Right lobe of liver (tissue), 4 donors: ENCODE results near the gene MACROD2.

Experiments
- CTCF ChIP-seq, 4 donors: fragments of 200-600 bp in 3 of 4; fragments of 450-650 bp in 1 of 4; IDR thresholded peaks; one replicate each; pipeline versions ENCODE4 v1.5.1 to v1.8.0; 2016 to 2022; ENCODE audit warnings: antibody characterized with exemption in 4 of 4, mild to moderate bottlenecking in 2 of 4
- POLR2A ChIP-seq: fragments of 450-650 bp; IDR thresholded peaks from one replicate; pipeline ENCODE4 v1.6.1; 2017; ENCODE audit warnings: antibody characterized with exemption, mild to moderate bottlenecking
- donor health status: DM: no; HTN: no; CAD: no.
- donor health status: DM: no; HTN: no; CAD: no.
- donor health status: DM: no; HTN: yes; CAD: no.

DNA sequence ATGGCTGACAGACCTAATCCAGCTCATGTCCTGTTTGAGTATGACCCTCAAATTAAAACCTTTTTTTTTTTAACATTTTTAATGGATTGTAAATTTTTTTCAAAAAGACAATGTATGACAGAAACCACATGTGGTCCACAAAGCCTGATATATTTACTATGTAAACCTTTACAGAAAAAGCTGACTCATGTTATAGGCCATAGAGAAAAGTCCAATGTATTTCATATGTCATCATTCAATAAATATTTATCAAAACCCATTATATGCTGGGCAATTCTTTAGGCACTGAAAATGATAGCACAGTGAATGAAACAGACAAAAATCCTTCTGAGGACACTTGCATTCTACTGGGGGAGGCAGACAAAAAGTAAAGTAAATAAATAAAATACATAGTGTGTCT lies 1168.3 kb downstream of the MACROD2 start:
- TF ChIP-seq POLR2A = no peak
- no peak for TF ChIP-seq CTCF (IDR thresholded peaks at IDR 0.05)
